OCI-LY3 (cell line): ENCODE measurements around the gene SEPTIN2.
"Not testable (repeated sequence)": the region's sequence is repeated elsewhere in the genome, so short reads cannot be mapped to it uniquely, and the experiment has no call there.

Experiments used
- H2AFZ ChIP-seq: fragments of 200-600, 300-600 bp; shearing (Covaris generic); 2 replicates; pipeline ENCODE4 v1.6.0; 2014; ENCODE audit warnings: antibody characterized with exemption, low read depth, low read length
- H3K27ac ChIP-seq: fragments of 200-600, 300-600 bp; sonication (generic); 2 replicates; pipeline ENCODE4 v1.5.1; 2014; ENCODE audit warnings: mild to moderate bottlenecking, low read length, moderate library complexity, mixed read lengths
- H3K27me3 ChIP-seq: fragments of 200-600, 300-600 bp; sonication (generic); 2 replicates; pipeline ENCODE4 v1.6.1; 2014; ENCODE audit warnings: low read depth, low read length, mixed read lengths
- H3K36me3 ChIP-seq: fragments of 200-600, 300-600 bp; sonication (generic); replicated peaks from 2 replicates; pipeline ENCODE3; 2014; ENCODE audit warnings: low read depth, low read length, mixed read lengths
- H3K4me1 ChIP-seq: fragments of 300-600, 200-600 bp; sonication (generic); 2 replicates; pipeline ENCODE4 v1.6.1; 2014; ENCODE audit warnings: low read length, mixed read lengths
- H3K4me2 ChIP-seq: fragments of 200-600, 300-600 bp; sonication (generic); 2 replicates; pipeline ENCODE4 v1.6.1; 2014; ENCODE audit warnings: low read length, mixed read lengths
- H3K4me3 ChIP-seq: fragments of 300-600, 200-600 bp; sonication (generic); 2 replicates; pipeline ENCODE4 v1.5.1; 2014; ENCODE audit warnings: antibody characterized with exemption, mild to moderate bottlenecking, low read length, moderate library complexity
- H3K79me2 ChIP-seq: fragments of 300-600, 200-600 bp; shearing (Covaris generic); 2 replicates; pipeline ENCODE4 v1.6.1; 2014; ENCODE audit warnings: mild to moderate bottlenecking, low read length, mixed read lengths
- H3K9ac ChIP-seq: fragments of 300-600, 200-600 bp; shearing (Covaris generic); 2 replicates; pipeline ENCODE4 v1.6.0; 2014; ENCODE audit warnings: mild to moderate bottlenecking, low read length, moderate library complexity
- H3K9me3 ChIP-seq: fragments of 200-600, 300-600 bp; shearing (Covaris generic); 2 replicates; pipeline ENCODE4 v1.6.1; 2014; ENCODE audit warnings: low read length, mixed read lengths; ENCODE audit not compliant: insufficient read depth
- H4K20me1 ChIP-seq: fragments of 200-600, 300-600 bp; sonication (generic); 2 replicates; pipeline ENCODE4 v1.6.1; 2016; ENCODE audit warnings: low read length, mixed read lengths; ENCODE audit not compliant: insufficient read depth
- CTCF ChIP-seq: fragments of 200-600, 300-600 bp; sonication (generic); IDR thresholded peaks from 2 replicates; pipeline ENCODE4 v1.5.1; 2014; ENCODE audit warnings: antibody characterized with exemption, low read length, low read depth
- EZH2phosphoT487 ChIP-seq: fragments of 200-600 bp; shearing (Covaris generic); IDR thresholded peaks from 2 replicates; pipeline ENCODE4 v1.6.1; 2018; ENCODE audit warnings: antibody characterized with exemption, mixed run types, low read depth

SEPTIN2 gene

DNA sequence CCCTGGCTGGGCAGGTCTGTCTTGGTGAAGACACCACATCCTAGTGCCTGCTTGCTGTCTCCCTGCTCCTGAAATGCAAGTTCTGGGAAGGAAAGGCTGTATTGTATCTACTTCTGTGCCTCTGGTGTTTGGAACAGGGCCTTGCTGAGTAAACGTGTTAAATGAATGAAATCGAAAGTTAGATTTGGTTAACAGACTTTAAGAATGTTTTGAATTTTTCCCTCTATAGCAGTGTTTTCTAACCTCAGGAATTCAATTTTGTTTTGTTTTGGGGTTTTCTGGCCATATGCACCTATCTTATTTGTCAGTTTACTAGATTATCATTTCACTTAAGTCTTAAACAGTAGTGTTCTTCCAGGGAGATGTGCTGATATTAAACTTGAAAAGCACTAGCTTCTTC is 61.1 kb downstream of the SEPTIN2 start:
- TF ChIP-seq EZH2phosphoT487 (no peak), CTCF (no peak)
- Histone ChIP-seq H4K20me1 (peaks cover 21% of the 10 kb centered on the region; the same call in 1 of the 2 replicates), H3K27me3 (no peaks in the 10 kb centered on the region), H2AFZ (no peak overlapping the region), H3K9ac (no peak overlapping the region), H3K4me3 (no peak overlapping the region), H3K4me1 (peaks cover 26% of the 10 kb centered on the region), H3K36me3 (peaks cover 34% of the 10 kb centered on the region), H3K27ac (no peak overlapping the region), H3K4me2 (no peak overlapping the region), H3K9me3 (no peaks in the 10 kb centered on the region), H3K79me2 (peaks cover 71% of the 10 kb centered on the region)

DNA sequence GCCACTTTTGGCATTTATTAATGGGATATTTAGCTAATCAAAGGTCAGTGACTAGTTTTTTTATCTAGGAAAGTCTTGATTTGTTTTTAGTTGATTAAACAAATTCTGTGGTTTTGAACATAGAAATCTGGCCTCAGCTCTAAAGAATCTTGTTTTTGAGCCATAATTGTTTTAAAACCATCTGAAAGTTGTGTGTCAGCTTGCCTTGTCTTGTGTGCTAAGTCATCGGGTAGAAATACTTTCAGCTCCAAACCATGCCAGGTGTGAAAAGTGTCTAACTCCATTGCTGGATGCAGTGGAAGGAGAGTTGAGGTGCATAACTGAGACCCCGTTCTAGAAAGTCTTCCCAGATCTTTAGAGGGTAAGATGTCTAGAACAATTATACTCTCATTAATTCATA is 63.1 kb downstream of the SEPTIN2 start:
- Histone ChIP-seq H4K20me1 (peaks cover 26% of the 10 kb centered on the region), H3K9ac (no peak overlapping the region), H3K9me3 (no peaks in the 10 kb centered on the region), H3K4me2 (no peak overlapping the region), H3K27ac (no peak overlapping the region), H3K79me2 (peaks cover 56% of the 10 kb centered on the region), H3K4me3 (no peak overlapping the region), H2AFZ (no peak overlapping the region), H3K27me3 (no peaks in the 10 kb centered on the region), H3K4me1 (peaks cover 22% of the 10 kb centered on the region), H3K36me3 (peaks cover 35% of the 10 kb centered on the region)
- TF ChIP-seq CTCF: no peak
- no peak for TF ChIP-seq EZH2phosphoT487

GRCh38 chr2:241379481-241380480 is 64.1 kb downstream of the SEPTIN2 start:
- H3K4me3 ChIP-seq: no peak overlapping the region
- no peak overlapping the region for H3K27ac ChIP-seq
- H2AFZ ChIP-seq: no peak overlapping the region
- TF ChIP-seq EZH2phosphoT487: no peak
- TF ChIP-seq CTCF: no peak
- no peaks in the 10 kb centered on the region for H3K27me3 ChIP-seq
- no peaks in the 10 kb centered on the region for H3K9me3 ChIP-seq
- H3K9ac ChIP-seq: no peak overlapping the region
- H3K4me2 ChIP-seq: no peak overlapping the region
- H3K79me2 ChIP-seq: peaks cover 55% of the 10 kb centered on the region
- peaks cover 27% of the 10 kb centered on the region for H4K20me1 ChIP-seq
- peaks cover 12% of the 10 kb centered on the region for H3K4me1 ChIP-seq
- H3K36me3 ChIP-seq: peaks cover 35% of the 10 kb centered on the region

GRCh38 chr2:241381872-241382271 is 66.1 kb downstream of the SEPTIN2 start:
- no peak overlapping the region for H3K4me2 ChIP-seq
- H3K79me2 ChIP-seq: peaks cover 39% of the 10 kb centered on the region
- H3K27ac ChIP-seq: no peak overlapping the region
- no peak for TF ChIP-seq EZH2phosphoT487
- no peak for TF ChIP-seq CTCF
- H3K4me3 ChIP-seq: no peak overlapping the region
- no peak overlapping the region for H2AFZ ChIP-seq
- H3K9me3 ChIP-seq: no peaks in the 10 kb centered on the region
- H3K9ac ChIP-seq: no peak overlapping the region
- H4K20me1 ChIP-seq: peaks cover 23% of the 10 kb centered on the region
- H3K27me3 ChIP-seq: no peaks in the 10 kb centered on the region
- H3K4me1 ChIP-seq: no peaks in the 10 kb centered on the region
- H3K36me3 ChIP-seq: peaks cover 20% of the 10 kb centered on the region

- H3K4me3 ChIP-seq, H3K27ac ChIP-seq, H2AFZ ChIP-seq, H3K4me1 ChIP-seq, H3K4me2 ChIP-seq, H3K9ac ChIP-seq, H3K9me3 ChIP-seq, H3K27me3 ChIP-seq: not testable (repeated sequence)
- H3K36me3 ChIP-seq: peaks cover 18% of the 10 kb centered on the region
- H4K20me1 ChIP-seq: peaks cover 16% of the 10 kb centered on the region
- peaks cover 13% of the 10 kb centered on the region for H3K79me2 ChIP-seq
These were observed 69.7 kb downstream of the SEPTIN2 start for GRCh38 chr2:241385450-241385849.
